Trophoblast cell (in vitro differentiated cells and primary cell): ENCODE results near the gene KLHDC7B.

Experiments
- DNase-seq, 2 donors: peaks; one replicate each; pipeline ENCODE4 v3.0.0-alpha.2; 2016
- H2AFZ ChIP-seq: 2 replicates; pipeline ENCODE4 v1.6.1; 2013; ENCODE audit warnings: low read length, moderate library complexity, mild to moderate bottlenecking; ENCODE audit not compliant: insufficient read depth, poor library complexity
- H2AK5ac ChIP-seq: 2 replicates; pipeline ENCODE4 v1.6.1; 2013; ENCODE audit warnings: mild to moderate bottlenecking, low read length
- H2BK120ac ChIP-seq: 2 replicates; pipeline ENCODE4 v1.6.1; 2013; ENCODE audit warnings: low read length, mild to moderate bottlenecking, moderate library complexity; ENCODE audit not compliant: insufficient read depth, poor library complexity
- H2BK12ac ChIP-seq: 2 replicates; pipeline ENCODE4 v1.6.1; 2013; ENCODE audit warnings: mild to moderate bottlenecking, low read length, moderate library complexity
- H2BK5ac ChIP-seq: 2 replicates; pipeline ENCODE4 v1.6.1; 2013; ENCODE audit warnings: low read length, low read depth, moderate library complexity, mild to moderate bottlenecking; ENCODE audit not compliant: poor library complexity
- H3K14ac ChIP-seq: 2 replicates; pipeline ENCODE4 v1.6.1; 2013; ENCODE audit warnings: mild to moderate bottlenecking, low read length
- H3K18ac ChIP-seq: 2 replicates; pipeline ENCODE4 v1.6.1; 2013; ENCODE audit warnings: mild to moderate bottlenecking, low read length
- H3K23ac ChIP-seq: 2 replicates; pipeline ENCODE4 v1.6.1; 2013; ENCODE audit warnings: low read length
- H3K27ac ChIP-seq: 2 replicates; pipeline ENCODE4 v1.5.1; 2013; ENCODE audit warnings: low read depth, mild to moderate bottlenecking, inconsistent platforms, low read length, moderate library complexity
- H3K27me3 ChIP-seq: 2 replicates; pipeline ENCODE4 v1.6.1; 2013; ENCODE audit warnings: inconsistent platforms, mild to moderate bottlenecking, low read length, moderate library complexity; ENCODE audit not compliant: insufficient read depth
- H3K36me3 ChIP-seq, 2 experiments: 1 replicate in 1 of 2; 2 replicates in 1 of 2; pipeline ENCODE4 v1.6.1; 2013; ENCODE audit warnings: low read length in 2 of 2, mild to moderate bottlenecking in 2 of 2, moderate library complexity in 1 of 2; ENCODE audit not compliant: insufficient read depth in 2 of 2, control insufficient read depth in 1 of 2
- H3K4ac ChIP-seq: 2 replicates; pipeline ENCODE4 v1.6.1; 2013; ENCODE audit warnings: low read depth, mild to moderate bottlenecking, low read length, moderate library complexity
- H3K4me1 ChIP-seq, 2 experiments: 1 replicate in 1 of 2; 2 replicates in 1 of 2; pipeline ENCODE4 v1.6.1; 2013; ENCODE audit warnings: low read length in 2 of 2, mild to moderate bottlenecking in 2 of 2, moderate library complexity in 1 of 2; ENCODE audit not compliant: insufficient read depth in 2 of 2, control insufficient read depth in 1 of 2
- H3K4me2 ChIP-seq: 2 replicates; pipeline ENCODE4 v1.6.1; 2013; ENCODE audit warnings: inconsistent platforms, mild to moderate bottlenecking, low read length, moderate library complexity
- H3K4me3 ChIP-seq: 2 replicates; pipeline ENCODE4 v1.5.1; 2013; ENCODE audit warnings: mild to moderate bottlenecking, low read depth, low read length, inconsistent platforms
- H3K79me1 ChIP-seq: one replicate; pipeline ENCODE4 v1.6.1; 2013; ENCODE audit warnings: low read length
- H3K79me2 ChIP-seq: 2 replicates; pipeline ENCODE4 v1.6.1; 2013; ENCODE audit warnings: low read length, mild to moderate bottlenecking; ENCODE audit not compliant: control insufficient read depth, insufficient read depth, poor library complexity
- H3K9ac ChIP-seq: 2 replicates; pipeline ENCODE4 v1.6.1; 2013; ENCODE audit warnings: mild to moderate bottlenecking, low read length
- H3K9me3 ChIP-seq: 2 replicates; pipeline ENCODE4 v1.6.1; 2013; ENCODE audit warnings: low read depth, mild to moderate bottlenecking, control low read depth, inconsistent platforms, low read length; ENCODE audit not compliant: insufficient read depth
- H4K12ac ChIP-seq: 2 replicates; pipeline ENCODE4 v1.6.1; 2013; ENCODE audit warnings: low read depth, mild to moderate bottlenecking, low read length, moderate library complexity
- H4K8ac ChIP-seq: 2 replicates; pipeline ENCODE4 v1.6.1; 2013; ENCODE audit warnings: low read depth, mild to moderate bottlenecking, low read length, moderate library complexity
- H4K91ac ChIP-seq: one replicate; pipeline ENCODE4 v1.6.1; 2013; ENCODE audit warnings: low read depth, mild to moderate bottlenecking, low read length, moderate library complexity
- WGBS: extraction: QIAGEN DNeasy Blood & Tissue Kit; methylation state at CpG from one replicate; pipeline ENCODE4 v1.1.7; 2013; ENCODE audit warnings: missing lambda C conversion rate; ENCODE audit not compliant: insufficient read length, insufficient coverage; ENCODE audit errors: extremely low coverage; 5-methylcytosine and 5-hydroxymethylcytosine counted together

Gene KLHDC7B

GRCh38 chr22:50502096-50502495 is 43.6 kb upstream of the KLHDC7B start:
- H3K79me1 ChIP-seq, result peaks cover 2% of the 10 kb centered on the region
- H3K27ac ChIP-seq, result no peak overlapping the region
- no peak overlapping the region for H3K4ac ChIP-seq
- peaks cover 9 to 16% of the 10 kb centered on the region in 2 experiments for H3K4me1 ChIP-seq
- H3K23ac ChIP-seq, result no peak overlapping the region
- no peak overlapping the region for H2BK5ac ChIP-seq
- H3K79me2 ChIP-seq, result peaks cover 4% of the 10 kb centered on the region
- H4K8ac ChIP-seq, result no peak overlapping the region
- no peaks in the 10 kb centered on the region for H3K9me3 ChIP-seq
- no peak for DNase-seq
- no peak overlapping the region for H4K12ac ChIP-seq
- no peak overlapping the region for H3K14ac ChIP-seq
- H3K9ac ChIP-seq, result no peak overlapping the region
- no peak overlapping the region for H4K91ac ChIP-seq
- H3K18ac ChIP-seq, result no peak overlapping the region
- no peaks in the 10 kb centered on the region for H3K27me3 ChIP-seq
- no peak overlapping the region for H3K4me3 ChIP-seq
- no peak overlapping the region for H2BK12ac ChIP-seq
- no CpG with 5 or more reads among the region's 6 CpGs for WGBS
- H2AFZ ChIP-seq, result no peak overlapping the region
- no peak overlapping the region for H2BK120ac ChIP-seq
- H3K4me2 ChIP-seq, result no peak overlapping the region
- H2AK5ac ChIP-seq, result no peak overlapping the region
- H3K36me3 ChIP-seq, result peaks cover 36 to 37% of the 10 kb centered on the region in 2 experiments

DNA sequence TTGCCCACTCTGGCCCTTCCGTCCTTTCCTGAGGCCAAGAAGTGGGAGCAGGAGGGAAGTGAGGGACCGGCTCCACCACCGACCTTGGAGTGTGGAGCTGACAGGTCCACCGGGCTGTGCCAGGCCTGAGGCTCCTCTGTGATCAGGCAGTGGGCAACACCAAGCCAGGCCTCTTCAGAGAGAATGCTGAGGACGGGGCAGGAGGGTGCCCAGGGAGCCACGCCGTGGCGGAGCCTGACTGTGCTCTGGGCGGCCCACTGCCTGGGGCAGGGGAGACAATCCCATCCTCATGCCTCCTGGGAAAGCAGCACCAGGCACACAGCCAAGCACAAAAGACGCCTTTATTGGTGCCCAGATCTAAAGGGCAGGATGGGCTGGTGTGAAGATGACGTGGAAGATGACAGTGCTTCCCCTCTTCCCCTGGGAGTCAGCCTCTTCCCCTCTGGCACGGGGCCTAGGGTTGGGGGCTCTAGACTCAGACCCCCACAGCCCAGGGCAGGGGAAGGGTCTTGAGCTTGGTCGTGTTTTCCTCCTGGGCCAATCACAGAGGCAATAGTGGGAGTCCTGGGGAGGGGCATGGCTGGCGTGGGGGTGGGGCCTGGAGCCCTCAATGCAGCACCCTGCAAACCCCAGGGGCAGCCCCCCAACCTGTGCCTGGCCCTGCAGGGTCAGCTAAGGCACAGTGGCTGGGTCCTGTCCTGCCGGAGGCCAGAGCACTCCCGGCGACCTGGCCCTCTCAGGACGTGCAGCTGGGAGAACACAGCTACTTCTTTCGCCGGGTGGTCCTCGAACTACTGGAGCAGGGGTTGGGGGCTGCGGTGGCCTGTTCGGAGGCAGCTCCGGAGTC is 42.8 kb upstream of the KLHDC7B start:
- no CpG with 5 or more reads among the region's 24 CpGs for WGBS
- Histone ChIP-seq H2BK12ac (no peak overlapping the region), H3K4me3 (no peak overlapping the region), H3K18ac (no peak overlapping the region), H3K4ac (no peak overlapping the region), H2BK5ac (no peak overlapping the region), H3K23ac (no peak overlapping the region), H3K4me2 (no peak overlapping the region), H3K27me3 (no peaks in the 10 kb centered on the region), H3K79me2 (peaks cover 8% of the 10 kb centered on the region), H3K9me3 (no peaks in the 10 kb centered on the region), H4K12ac (no peak overlapping the region), H2AK5ac (no peak overlapping the region), H3K79me1 (peaks cover 5% of the 10 kb centered on the region), H2BK120ac (no peak overlapping the region), H4K91ac (no peak overlapping the region), H3K4me1 (peaks cover 8 to 13% of the 10 kb centered on the region in 2 experiments), H4K8ac (no peak overlapping the region), H3K14ac (no peak overlapping the region), H3K27ac (no peak overlapping the region), H3K36me3 (peaks cover 36 to 37% of the 10 kb centered on the region in 2 experiments), H2AFZ (no peak overlapping the region), H3K9ac (no peak overlapping the region)
- no peak for DNase-seq

- no peak overlapping the region for H3K4ac ChIP-seq
- no peak overlapping the region for H2AFZ ChIP-seq
- peaks cover 6 to 12% of the 10 kb centered on the region in 2 experiments for H3K4me1 ChIP-seq
- no peak overlapping the region for H2BK120ac ChIP-seq
- no peak overlapping the region for H3K4me2 ChIP-seq
- no peak overlapping the region for H3K27ac ChIP-seq
- no peak overlapping the region for H3K9ac ChIP-seq
- H2AK5ac ChIP-seq, result no peak overlapping the region
- H3K4me3 ChIP-seq, result no peak overlapping the region
- H3K14ac ChIP-seq, result no peak overlapping the region
- H3K79me2 ChIP-seq, result peaks cover 13% of the 10 kb centered on the region
- no peak overlapping the region for H4K12ac ChIP-seq
- no peak overlapping the region for H3K23ac ChIP-seq
- H4K91ac ChIP-seq, result no peak overlapping the region
- no peaks in the 10 kb centered on the region for H3K27me3 ChIP-seq
- no peak overlapping the region for H2BK12ac ChIP-seq
- H3K9me3 ChIP-seq, result no peaks in the 10 kb centered on the region
- H2BK5ac ChIP-seq, result no peak overlapping the region
- H3K36me3 ChIP-seq, result peaks cover 36 to 37% of the 10 kb centered on the region in 2 experiments
- no peak overlapping the region for H3K18ac ChIP-seq
- WGBS, result no CpG with 5 or more reads among the region's 26 CpGs
- no peak overlapping the region for H4K8ac ChIP-seq
- DNase-seq, result no peak
- H3K79me1 ChIP-seq, result peaks cover 8% of the 10 kb centered on the region
Observed at GRCh38 chr22:50503475-50504145, 42.1 kb upstream of the KLHDC7B start.

DNA sequence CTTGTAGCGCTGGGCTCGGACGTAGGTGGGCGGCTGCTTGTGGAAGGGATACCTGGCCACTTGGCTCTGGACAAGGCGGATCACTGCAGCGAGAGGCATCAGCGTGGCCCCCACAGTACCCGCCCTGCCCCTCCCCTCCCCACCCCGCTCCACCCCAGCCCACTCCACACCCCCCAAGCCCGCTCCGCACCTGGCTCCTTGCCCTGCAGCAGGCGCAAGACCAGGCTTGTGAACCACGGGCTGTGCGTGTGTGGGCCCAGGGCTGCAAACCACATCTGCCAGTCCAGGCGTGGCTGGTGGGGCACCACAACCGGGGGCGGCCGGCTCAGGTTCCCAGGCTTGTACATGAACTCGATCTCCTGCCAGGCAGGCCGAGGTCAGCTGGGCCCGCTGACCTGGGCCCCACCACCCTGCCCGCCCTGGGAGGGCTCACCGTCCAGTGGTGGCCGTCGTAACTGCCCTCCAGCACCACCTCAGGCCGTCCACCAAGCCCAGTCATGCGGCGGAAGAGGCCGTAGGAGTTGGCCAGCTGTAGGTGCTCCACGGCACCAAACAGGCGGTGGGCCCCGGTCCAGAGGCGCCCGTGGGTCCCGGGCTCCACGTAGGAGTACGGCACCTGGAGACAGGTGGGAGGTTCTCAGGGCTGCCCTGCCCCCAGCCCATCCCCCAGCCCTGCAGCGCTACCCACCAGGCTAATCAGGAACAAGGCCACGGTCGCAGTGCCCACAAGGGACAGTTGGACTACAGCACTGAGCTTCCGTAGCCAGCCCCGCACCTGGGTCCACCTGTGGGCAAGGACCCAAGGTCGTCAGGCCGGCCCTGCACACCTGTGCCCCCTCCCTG is 41.1 kb upstream of the KLHDC7B start:
- no peak overlapping the region for H4K91ac ChIP-seq
- no peak overlapping the region for H3K4me3 ChIP-seq
- no CpG with 5 or more reads among the region's 44 CpGs for WGBS

More for the DNA sequence above, 41.1 kb upstream of the KLHDC7B start:
- Histone ChIP-seq H3K9ac (no peak overlapping the region), H4K12ac (no peak overlapping the region), H3K4ac (no peak overlapping the region), H3K18ac (no peak overlapping the region), H3K27ac (no peak overlapping the region), H3K27me3 (no peaks in the 10 kb centered on the region), H2AFZ (no peak overlapping the region), H3K9me3 (no peaks in the 10 kb centered on the region), H2AK5ac (no peak overlapping the region), H3K23ac (no peak overlapping the region), H2BK120ac (no peak overlapping the region), H3K79me1 (peaks cover 8% of the 10 kb centered on the region), H2BK12ac (no peak overlapping the region), H2BK5ac (no peak overlapping the region), H3K14ac (no peak overlapping the region), H3K36me3 (peaks cover 36 to 37% of the 10 kb centered on the region in 2 experiments), H4K8ac (no peak overlapping the region), H3K4me1 (peaks cover 6 to 15% of the 10 kb centered on the region in 2 experiments), H3K4me2 (no peak overlapping the region), H3K79me2 (peaks cover 13% of the 10 kb centered on the region)
- no peak for DNase-seq
